ENCODE data around the gene DYNLT1. TPM values are rescaled to one million over a fixed set of nuclear protein-coding genes. Genes with fewer than 3 reads are reported as not detected.
"Not testable (repeated sequence)": the region's sequence is repeated elsewhere in the genome, so short reads cannot be mapped to it uniquely, and the experiment has no call there.

Gene DYNLT1
- total RNA-seq, 1 donor from 2014 or later = 77.5 TPM

- intact Hi-C loops (cut with micrococcal nuclease) = loop anchor here (2.0 kb wide), 1 partner anchor 355 kb away; no protein-coding TSS in a partner anchor
Measured at GRCh38 chr6:158645064-158646022, 800 bp upstream of the DYNLT1 start.

- intact Hi-C loops (cut with micrococcal nuclease) = loop anchor here (1.0 to 2.0 kb wide), 4 partner anchors 9 to 353 kb away; no protein-coding TSS in a partner anchor
Measured at GRCh38 chr6:158643836-158644230, 710 bp downstream of the DYNLT1 start.

GRCh38 chr6:158642097-158642601, 2.4 kb downstream of the DYNLT1 start:
- intact Hi-C loops (cut with micrococcal nuclease) = no loop called here

- intact Hi-C loops (cut with micrococcal nuclease) = no loop called here
Measured at GRCh38 chr6:158640519-158640918, 4.0 kb downstream of the DYNLT1 start.

GRCh38 chr6:158639056-158639455, 5.5 kb downstream of the DYNLT1 start:
- intact Hi-C loops (cut with micrococcal nuclease) = no loop called here

- intact Hi-C loops (cut with micrococcal nuclease) = no loop called here
Measured at GRCh38 chr6:158638324-158638854, 6.2 kb downstream of the DYNLT1 start.

GRCh38 chr6:158636778-158637177, 7.8 kb downstream of the DYNLT1 start:
- intact Hi-C loops (cut with micrococcal nuclease) = no loop called here

GRCh38 chr6:158635427-158636073, 9.0 kb downstream of the DYNLT1 start:
- intact Hi-C loops (cut with micrococcal nuclease) = loop anchor here (1.0 kb wide), 1 partner anchor 8 kb away; no protein-coding TSS in a partner anchor

GRCh38 chr6:158634695-158635426, 9.7 kb downstream of the DYNLT1 start:
- intact Hi-C loops (cut with micrococcal nuclease) = loop anchor here (1.0 kb wide), 1 partner anchor 8 kb away; no protein-coding TSS in a partner anchor

- intact Hi-C loops (cut with micrococcal nuclease) = no loop called here
Measured at GRCh38 chr6:158633127-158633526, 11.4 kb downstream of the DYNLT1 start.

GRCh38 chr6:158632538-158633119, 11.9 kb downstream of the DYNLT1 start:
- intact Hi-C loops (cut with micrococcal nuclease) = not testable (repeated sequence)

- intact Hi-C loops (cut with micrococcal nuclease) = no loop called here
Measured at GRCh38 chr6:158631678-158632537, 12.6 kb downstream of the DYNLT1 start.

GRCh38 chr6:158630938-158631616, 13.5 kb downstream of the DYNLT1 start:
- intact Hi-C loops (cut with micrococcal nuclease) = no loop called here

GRCh38 chr6:158629367-158630221, 14.9 kb downstream of the DYNLT1 start:
- intact Hi-C loops (cut with micrococcal nuclease) = no loop called here

GRCh38 chr6:158628542-158628941, 16.0 kb downstream of the DYNLT1 start:
- intact Hi-C loops (cut with micrococcal nuclease) = no loop called here

- intact Hi-C loops (cut with micrococcal nuclease) = no loop called here
Measured at GRCh38 chr6:158627940-158628211, 16.7 kb downstream of the DYNLT1 start.

- intact Hi-C loops (cut with micrococcal nuclease) = no loop called here
Measured at GRCh38 chr6:158627168-158627939, 17.2 kb downstream of the DYNLT1 start.
